DMS153 treated with DMSO at 0.1 percent for 48 hours (cell line): ENCODE data around the gene PIF1.
A peak's percentile ranks its signal among the peaks of the same experiment; 100 is the strongest.
"Not testable (repeated sequence)": the region's sequence is repeated elsewhere in the genome, so short reads cannot be mapped to it uniquely, and the experiment has no call there.

Experiments used
- DNase-seq: peaks from one replicate; lab custom pipeline; 2025; ENCODE audit not compliant: unreplicated experiment; lab: John Stamatoyannopoulos, UW

The PIF1 gene

GRCh38 chr15:64810497-64811326 lies 14.7 kb downstream of the PIF1 start:
- no peak for DNase-seq

- peak; percentile 2 for DNase-seq
These were observed 15.6 kb downstream of the PIF1 start for GRCh38 chr15:64809649-64810496.

- DNase-seq, result no peak
These were observed 16.5 kb downstream of the PIF1 start for GRCh38 chr15:64808785-64809453.

- DNase-seq, result no peak
These were observed 17.7 kb downstream of the PIF1 start for GRCh38 chr15:64807751-64808222.

GRCh38 chr15:64807051-64807749 lies 18.2 kb downstream of the PIF1 start:
- no peak for DNase-seq

- DNase-seq, result no peak
These were observed 18.9 kb downstream of the PIF1 start for GRCh38 chr15:64806509-64806908.

- DNase-seq, result no peak
These were observed 20.8 kb downstream of the PIF1 start for GRCh38 chr15:64804619-64805018.

- DNase-seq, result no peak
These were observed 21.9 kb downstream of the PIF1 start for GRCh38 chr15:64803526-64803925.

- no peak for DNase-seq
These were observed 25.0 kb downstream of the PIF1 start for GRCh38 chr15:64800476-64800875.

GRCh38 chr15:64798905-64799304 lies 26.5 kb downstream of the PIF1 start:
- DNase-seq, result not testable (repeated sequence)

- DNase-seq, result not testable (repeated sequence)
These were observed 29.5 kb downstream of the PIF1 start for GRCh38 chr15:64795921-64796320.

- DNase-seq, result not testable (repeated sequence)
These were observed 30.1 kb downstream of the PIF1 start for GRCh38 chr15:64795299-64795698.

GRCh38 chr15:64792282-64792681 lies 33.2 kb downstream of the PIF1 start:
- DNase-seq, result no peak

GRCh38 chr15:64791401-64791800 lies 34.0 kb downstream of the PIF1 start:
- DNase-seq, result no peak

- no peak for DNase-seq
These were observed 41.7 kb downstream of the PIF1 start for GRCh38 chr15:64783796-64784195.

GRCh38 chr15:64782751-64783150 lies 42.7 kb downstream of the PIF1 start:
- DNase-seq, result no peak

- no peak for DNase-seq
These were observed 44.1 kb downstream of the PIF1 start for GRCh38 chr15:64781299-64781698.

- DNase-seq, result no peak
These were observed 44.8 kb downstream of the PIF1 start for GRCh38 chr15:64780600-64781156.

GRCh38 chr15:64779630-64780029 lies 45.8 kb downstream of the PIF1 start:
- DNase-seq, result no peak

- DNase-seq, result no peak
These were observed 46.4 kb downstream of the PIF1 start for GRCh38 chr15:64779024-64779423.
